Epithelial cell of esophagus (primary cell): ENCODE data around the gene CCDC180.

Experiments used
- DNase-seq: peaks from one replicate; pipeline ENCODE4 v3.0.0; 2010; ENCODE audit warnings: low read depth
- H3K4me3 ChIP-seq: 2 replicates; pipeline ENCODE4 v1.5.1; 2011; ENCODE audit warnings: mild to moderate bottlenecking, low read length, control low read depth
- TF ChIP-seq, protein P1 (sequence below): IDR thresholded peaks from 2 replicates; pipeline ENCODE4 v1.5.1; 2011; ENCODE audit warnings: low read depth, mild to moderate bottlenecking, low read length, control low read depth, inconsistent platforms; ENCODE audit not compliant: insufficient read depth; ENCODE audit errors: missing control alignments

The CCDC180 gene

DNA sequence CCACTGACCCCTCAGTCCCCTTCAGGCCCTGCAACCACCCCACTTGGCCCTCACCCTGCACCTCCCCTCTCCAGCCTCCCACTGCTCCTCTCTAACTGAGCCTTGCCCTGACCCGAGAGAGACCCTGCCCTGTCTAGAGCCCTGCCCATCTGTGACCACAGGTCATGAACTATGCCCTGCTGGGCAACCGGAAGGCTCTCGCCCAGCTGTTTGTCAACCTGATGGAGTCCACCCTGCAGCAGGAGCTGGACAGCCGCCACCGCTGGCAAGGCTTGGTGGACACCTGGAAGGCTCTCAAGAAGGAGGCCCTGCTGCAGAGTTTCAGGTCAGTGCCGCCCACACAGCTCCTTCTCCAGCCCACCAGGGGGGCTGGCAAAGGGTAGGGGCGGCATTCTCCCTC lies 9.4 kb downstream of the CCDC180 start:
- TF ChIP-seq, protein P1, sequence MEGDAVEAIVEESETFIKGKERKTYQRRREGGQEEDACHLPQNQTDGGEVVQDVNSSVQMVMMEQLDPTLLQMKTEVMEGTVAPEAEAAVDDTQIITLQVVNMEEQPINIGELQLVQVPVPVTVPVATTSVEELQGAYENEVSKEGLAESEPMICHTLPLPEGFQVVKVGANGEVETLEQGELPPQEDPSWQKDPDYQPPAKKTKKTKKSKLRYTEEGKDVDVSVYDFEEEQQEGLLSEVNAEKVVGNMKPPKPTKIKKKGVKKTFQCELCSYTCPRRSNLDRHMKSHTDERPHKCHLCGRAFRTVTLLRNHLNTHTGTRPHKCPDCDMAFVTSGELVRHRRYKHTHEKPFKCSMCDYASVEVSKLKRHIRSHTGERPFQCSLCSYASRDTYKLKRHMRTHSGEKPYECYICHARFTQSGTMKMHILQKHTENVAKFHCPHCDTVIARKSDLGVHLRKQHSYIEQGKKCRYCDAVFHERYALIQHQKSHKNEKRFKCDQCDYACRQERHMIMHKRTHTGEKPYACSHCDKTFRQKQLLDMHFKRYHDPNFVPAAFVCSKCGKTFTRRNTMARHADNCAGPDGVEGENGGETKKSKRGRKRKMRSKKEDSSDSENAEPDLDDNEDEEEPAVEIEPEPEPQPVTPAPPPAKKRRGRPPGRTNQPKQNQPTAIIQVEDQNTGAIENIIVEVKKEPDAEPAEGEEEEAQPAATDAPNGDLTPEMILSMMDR, result no peak
- no peak overlapping the region for H3K4me3 ChIP-seq
- DNase-seq, result no peak

DNA sequence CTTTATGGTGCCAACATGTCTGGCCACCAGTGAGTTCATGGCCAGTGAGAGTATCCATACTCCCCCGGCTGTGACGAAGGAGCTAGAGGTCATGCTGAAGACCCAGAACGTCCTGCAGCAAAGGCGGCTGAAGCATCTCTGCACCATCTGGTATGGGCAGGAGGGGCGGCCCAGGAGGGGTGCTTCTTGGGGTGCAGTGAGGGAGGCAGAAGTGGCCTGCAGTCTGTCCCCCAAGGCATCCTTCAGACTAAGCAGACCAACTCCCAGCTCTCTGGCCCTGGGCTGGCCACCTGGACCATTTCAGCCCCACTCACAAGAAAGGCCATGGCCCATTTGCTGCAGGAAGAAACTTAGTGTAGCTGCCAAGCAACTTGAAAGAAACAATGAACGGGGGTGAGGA lies 11.0 kb downstream of the CCDC180 start:
- TF ChIP-seq, protein P1, result no peak
- no peak for DNase-seq
- H3K4me3 ChIP-seq, result no peak overlapping the region

- H3K4me3 ChIP-seq, result no peak overlapping the region
- TF ChIP-seq, protein P1, result no peak
Measured at GRCh38 chr9:97319395-97319794, 11.9 kb downstream of the CCDC180 start.

GRCh38 chr9:97320080-97320642 lies 12.7 kb downstream of the CCDC180 start:
- H3K4me3 ChIP-seq, result no peak overlapping the region
- DNase-seq, result no peak
- TF ChIP-seq, protein P1, result no peak

More at GRCh38 chr9:97319395-97319794, 11.9 kb downstream of the CCDC180 start:
- DNase-seq, result no peak

DNA sequence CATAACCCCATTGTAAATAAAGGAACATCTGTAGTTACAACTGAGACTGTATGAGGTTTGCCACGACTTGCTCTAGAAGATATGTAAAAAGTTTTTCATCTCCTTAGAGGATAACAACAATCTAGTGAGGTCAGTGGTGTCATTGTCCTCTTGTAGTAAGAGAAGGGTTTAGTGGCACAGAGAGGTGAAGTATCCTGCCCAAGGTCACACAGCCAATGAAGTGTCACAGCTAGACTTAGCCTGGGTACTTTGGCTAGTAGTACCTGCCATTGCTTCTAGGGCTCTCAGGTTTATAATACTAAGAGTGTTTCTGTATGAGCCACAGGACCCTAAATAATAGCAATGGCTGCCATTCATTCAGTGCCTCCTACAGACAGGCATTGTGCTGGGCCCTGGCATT lies 13.8 kb downstream of the CCDC180 start:
- no peak overlapping the region for H3K4me3 ChIP-seq
- no peak for DNase-seq
- TF ChIP-seq, protein P1, result no peak

DNA sequence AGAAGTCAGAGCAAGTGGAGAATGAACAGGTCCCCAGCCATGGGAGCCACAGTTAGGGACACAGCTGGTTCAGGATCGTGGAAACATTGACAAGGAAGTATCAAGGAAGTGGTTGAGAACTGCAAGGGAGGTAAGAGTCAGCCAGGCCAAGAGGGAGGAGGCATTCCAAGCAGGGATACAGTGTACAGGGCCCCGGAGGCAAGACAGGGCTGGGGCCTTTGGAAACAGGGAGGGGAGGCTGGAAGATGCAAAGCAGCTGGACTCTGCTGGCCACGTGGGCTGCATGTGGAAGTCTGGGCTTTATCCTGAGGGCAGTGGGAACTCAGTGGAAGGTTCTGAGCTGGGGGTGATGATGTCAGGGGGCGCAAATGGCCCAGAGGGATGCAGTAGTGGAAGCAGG lies 14.2 kb downstream of the CCDC180 start:
- no peak overlapping the region for H3K4me3 ChIP-seq
- DNase-seq, result no peak
- TF ChIP-seq, protein P1, result no peak

- TF ChIP-seq, protein P1, result no peak
- DNase-seq, result no peak
- H3K4me3 ChIP-seq, result no peak overlapping the region
Measured at GRCh38 chr9:97322105-97322504, 14.6 kb downstream of the CCDC180 start.
